ENCODE data around the gene RCL1. TPM values are rescaled to one million over a fixed set of nuclear protein-coding genes. Genes with fewer than 3 reads are reported as not detected.

The RCL1 gene
- total RNA-seq, 1 experiment from 2014 or later = 24.9 TPM

GRCh38 chr9:4826417-4827166 lies 33.8 kb downstream of the RCL1 start:
- no peak overlapping the region for H2AFZ ChIP-seq (ENCODE audit: low read length)
- H3K79me2 ChIP-seq (ENCODE audit: low read length) = peaks cover 97% of the 10 kb centered on the region
- H3K4me2 ChIP-seq (ENCODE audit: low read depth, low read length, poor library complexity, severe bottlenecking) = no peak overlapping the region
- H3K27ac ChIP-seq (ENCODE audit: low read length) = no peak overlapping the region
- no peak overlapping the region for H3K4me3 ChIP-seq (ENCODE audit: low read length)
- H4K20me1 ChIP-seq (ENCODE audit: insufficient read depth, low read depth, low read length) = no peaks in the 10 kb centered on the region; the same call in 1 of the 2 replicates
- H3K36me3 ChIP-seq (ENCODE audit: insufficient read depth, low read length) = peaks cover 11% of the 10 kb centered on the region; the same call in 1 of the 2 replicates
- peaks cover 8% of the 10 kb centered on the region for H3K4me1 ChIP-seq (ENCODE audit: low read length)
- H3K27me3 ChIP-seq (ENCODE audit: low read length) = no peaks in the 10 kb centered on the region
- H3K9me3 ChIP-seq (ENCODE audit: low read length) = no peaks in the 10 kb centered on the region
- no peak for DNase-seq
- H3K9ac ChIP-seq (ENCODE audit: low read length) = no peak overlapping the region
- no peaks in the 10 kb centered on the region for H3K9me2 ChIP-seq (replicated peaks; ENCODE audit: insufficient read depth, low read length)

GRCh38 chr9:4827224-4827623 lies 34.5 kb downstream of the RCL1 start:
- Histone ChIP-seq H3K27ac (ENCODE audit: low read length) (no peak overlapping the region), H3K9me3 (ENCODE audit: low read length) (no peaks in the 10 kb centered on the region), H3K4me2 (ENCODE audit: low read depth, low read length, poor library complexity, severe bottlenecking) (no peak overlapping the region), H2AFZ (ENCODE audit: low read length) (no peak overlapping the region), H3K9ac (ENCODE audit: low read length) (no peak overlapping the region), H3K79me2 (ENCODE audit: low read length) (peaks cover 97% of the 10 kb centered on the region), H3K36me3 (ENCODE audit: insufficient read depth, low read length) (peaks cover 11% of the 10 kb centered on the region; the same call in 1 of the 2 replicates), H3K4me1 (ENCODE audit: low read length) (peaks cover 1% of the 10 kb centered on the region; the same call in 1 of the 2 replicates), H3K4me3 (ENCODE audit: low read length) (no peak overlapping the region), H4K20me1 (ENCODE audit: insufficient read depth, low read depth, low read length) (no peaks in the 10 kb centered on the region; the same call in 1 of the 2 replicates), H3K9me2 (replicated peaks; ENCODE audit: insufficient read depth, low read length) (no peaks in the 10 kb centered on the region), H3K27me3 (ENCODE audit: low read length) (no peaks in the 10 kb centered on the region)
- no peak for DNase-seq

- no peaks in the 10 kb centered on the region; the same call in 1 of the 2 replicates for H4K20me1 ChIP-seq (ENCODE audit: insufficient read depth, low read depth, low read length)
- H3K79me2 ChIP-seq (ENCODE audit: low read length) = peaks cover 94% of the 10 kb centered on the region
- no peaks in the 10 kb centered on the region for H3K9me2 ChIP-seq (replicated peaks; ENCODE audit: insufficient read depth, low read length)
- no peak for DNase-seq
- H3K4me2 ChIP-seq (ENCODE audit: low read depth, low read length, poor library complexity, severe bottlenecking) = no peak overlapping the region
- H3K27me3 ChIP-seq (ENCODE audit: low read length) = no peaks in the 10 kb centered on the region
- no peak overlapping the region for H3K4me3 ChIP-seq (ENCODE audit: low read length)
- H3K4me1 ChIP-seq (ENCODE audit: low read length) = no peaks in the 10 kb centered on the region; the same call in 1 of the 2 replicates
- H3K27ac ChIP-seq (ENCODE audit: low read length) = no peak overlapping the region
- peaks cover 19% of the 10 kb centered on the region; the same call in 1 of the 2 replicates for H3K36me3 ChIP-seq (ENCODE audit: insufficient read depth, low read length)
- no peaks in the 10 kb centered on the region for H3K9me3 ChIP-seq (ENCODE audit: low read length)
- H3K9ac ChIP-seq (ENCODE audit: low read length) = no peak overlapping the region
- H2AFZ ChIP-seq (ENCODE audit: low read length) = no peak overlapping the region
Measured at GRCh38 chr9:4828761-4829160, 36.0 kb downstream of the RCL1 start.

GRCh38 chr9:4829969-4830368 lies 37.2 kb downstream of the RCL1 start:
- H3K4me3 ChIP-seq (ENCODE audit: low read length) = no peak overlapping the region
- H3K9me3 ChIP-seq (ENCODE audit: low read length) = no peaks in the 10 kb centered on the region
- H3K9me2 ChIP-seq (replicated peaks; ENCODE audit: insufficient read depth, low read length) = no peaks in the 10 kb centered on the region
- H3K27ac ChIP-seq (ENCODE audit: low read length) = no peak overlapping the region
- no peaks in the 10 kb centered on the region; the same call in 1 of the 2 replicates for H4K20me1 ChIP-seq (ENCODE audit: insufficient read depth, low read depth, low read length)
- H2AFZ ChIP-seq (ENCODE audit: low read length) = no peak overlapping the region
- no peaks in the 10 kb centered on the region for H3K4me1 ChIP-seq (ENCODE audit: low read length)
- H3K27me3 ChIP-seq (ENCODE audit: low read length) = no peaks in the 10 kb centered on the region
- H3K36me3 ChIP-seq (ENCODE audit: insufficient read depth, low read length) = peaks cover 27% of the 10 kb centered on the region; the same call in 1 of the 2 replicates
- no peak for DNase-seq
- no peak overlapping the region for H3K9ac ChIP-seq (ENCODE audit: low read length)
- no peak overlapping the region for H3K4me2 ChIP-seq (ENCODE audit: low read depth, low read length, poor library complexity, severe bottlenecking)
- peaks cover 93% of the 10 kb centered on the region for H3K79me2 ChIP-seq (ENCODE audit: low read length)

GRCh38 chr9:4830699-4831098 lies 38.0 kb downstream of the RCL1 start:
- H3K27ac ChIP-seq (ENCODE audit: low read length) = no peak overlapping the region
- no peak overlapping the region for H2AFZ ChIP-seq (ENCODE audit: low read length)
- no peaks in the 10 kb centered on the region; the same call in 1 of the 2 replicates for H4K20me1 ChIP-seq (ENCODE audit: insufficient read depth, low read depth, low read length)
- H3K79me2 ChIP-seq (ENCODE audit: low read length) = peaks cover 93% of the 10 kb centered on the region
- peaks cover 31% of the 10 kb centered on the region; the same call in 1 of the 2 replicates for H3K36me3 ChIP-seq (ENCODE audit: insufficient read depth, low read length)
- H3K27me3 ChIP-seq (ENCODE audit: low read length) = no peaks in the 10 kb centered on the region
- H3K4me3 ChIP-seq (ENCODE audit: low read length) = no peak overlapping the region
- H3K4me1 ChIP-seq (ENCODE audit: low read length) = no peaks in the 10 kb centered on the region
- no peaks in the 10 kb centered on the region for H3K9me3 ChIP-seq (ENCODE audit: low read length)
- no peak for DNase-seq
- no peak overlapping the region for H3K9ac ChIP-seq (ENCODE audit: low read length)
- no peak overlapping the region for H3K4me2 ChIP-seq (ENCODE audit: low read depth, low read length, poor library complexity, severe bottlenecking)
- H3K9me2 ChIP-seq (replicated peaks; ENCODE audit: insufficient read depth, low read length) = no peaks in the 10 kb centered on the region

- Histone ChIP-seq H3K4me2 (ENCODE audit: low read depth, low read length, poor library complexity, severe bottlenecking) (no peak overlapping the region), H2AFZ (ENCODE audit: low read length) (no peak overlapping the region), H4K20me1 (ENCODE audit: insufficient read depth, low read depth, low read length) (no peaks in the 10 kb centered on the region; the same call in 1 of the 2 replicates)
Measured at GRCh38 chr9:4831119-4831518, 38.4 kb downstream of the RCL1 start.

GRCh38 chr9:4831944-4832343 lies 39.2 kb downstream of the RCL1 start:
- Histone ChIP-seq H3K9me2 (replicated peaks; ENCODE audit: insufficient read depth, low read length) (no peaks in the 10 kb centered on the region), H3K4me2 (ENCODE audit: low read depth, low read length, poor library complexity, severe bottlenecking) (no peak overlapping the region), H3K4me3 (ENCODE audit: low read length) (no peak overlapping the region), H3K4me1 (ENCODE audit: low read length) (no peaks in the 10 kb centered on the region), H3K9me3 (ENCODE audit: low read length) (no peaks in the 10 kb centered on the region), H3K27ac (ENCODE audit: low read length) (no peak overlapping the region), H2AFZ (ENCODE audit: low read length) (no peak overlapping the region), H3K36me3 (ENCODE audit: insufficient read depth, low read length) (peaks cover 31% of the 10 kb centered on the region; the same call in 1 of the 2 replicates), H3K79me2 (ENCODE audit: low read length) (peaks cover 90% of the 10 kb centered on the region), H3K27me3 (ENCODE audit: low read length) (no peaks in the 10 kb centered on the region), H4K20me1 (ENCODE audit: insufficient read depth, low read depth, low read length) (no peaks in the 10 kb centered on the region), H3K9ac (ENCODE audit: low read length) (no peak overlapping the region)
- no peak for DNase-seq

More at GRCh38 chr9:4831119-4831518, 38.4 kb downstream of the RCL1 start:
- Histone ChIP-seq H3K27me3 (ENCODE audit: low read length) (no peaks in the 10 kb centered on the region), H3K4me3 (ENCODE audit: low read length) (no peak overlapping the region), H3K4me1 (ENCODE audit: low read length) (no peaks in the 10 kb centered on the region), H3K36me3 (ENCODE audit: insufficient read depth, low read length) (peaks cover 31% of the 10 kb centered on the region; the same call in 1 of the 2 replicates), H3K9me3 (ENCODE audit: low read length) (no peaks in the 10 kb centered on the region), H3K79me2 (ENCODE audit: low read length) (peaks cover 91% of the 10 kb centered on the region), H3K27ac (ENCODE audit: low read length) (no peak overlapping the region), H3K9me2 (replicated peaks; ENCODE audit: insufficient read depth, low read length) (no peaks in the 10 kb centered on the region), H3K9ac (ENCODE audit: low read length) (no peak overlapping the region)
- no peak for DNase-seq

GRCh38 chr9:4832786-4833579 lies 40.2 kb downstream of the RCL1 start:
- H3K79me2 ChIP-seq (ENCODE audit: low read length) = peaks cover 92% of the 10 kb centered on the region
- H3K4me1 ChIP-seq (ENCODE audit: low read length) = no peaks in the 10 kb centered on the region
- H2AFZ ChIP-seq (ENCODE audit: low read length) = no peak overlapping the region
- H3K9me2 ChIP-seq (replicated peaks; ENCODE audit: insufficient read depth, low read length) = no peaks in the 10 kb centered on the region
- H3K9me3 ChIP-seq (ENCODE audit: low read length) = no peaks in the 10 kb centered on the region
- no peaks in the 10 kb centered on the region for H4K20me1 ChIP-seq (ENCODE audit: insufficient read depth, low read depth, low read length)
- H3K4me2 ChIP-seq (ENCODE audit: low read depth, low read length, poor library complexity, severe bottlenecking) = no peak overlapping the region
- no peak overlapping the region for H3K9ac ChIP-seq (ENCODE audit: low read length)
- H3K4me3 ChIP-seq (ENCODE audit: low read length) = no peak overlapping the region
- peaks cover 31% of the 10 kb centered on the region; the same call in 1 of the 2 replicates for H3K36me3 ChIP-seq (ENCODE audit: insufficient read depth, low read length)
- no peaks in the 10 kb centered on the region for H3K27me3 ChIP-seq (ENCODE audit: low read length)
- no peak for DNase-seq
- no peak overlapping the region for H3K27ac ChIP-seq (ENCODE audit: low read length)
